K562 (cell line): ENCODE results near the gene PGPEP1. TPM values are rescaled to one million over a fixed set of nuclear protein-coding genes. Genes with fewer than 3 reads are reported as not detected.

Experiments used
- BRD9 ChIP-seq: fragments of 450-650 bp; IDR thresholded peaks from 2 replicates; pipeline ENCODE4 v1.6.1; 2018; ENCODE audit warnings: low read depth; ENCODE audit not compliant: partially characterized antibody
- CLOCK ChIP-seq: fragments of 250-450 bp; sonication (Bioruptor Pico); IDR thresholded peaks from 2 replicates; pipeline ENCODE4 v1.4.0; 2020; ENCODE audit warnings: mild to moderate bottlenecking, moderate library complexity, borderline replicate concordance
- E2F5 ChIP-seq: sonication (generic); formaldehyde crosslinking; IDR thresholded peaks from 2 replicates; pipeline ENCODE4 v1.8.0; 2022; ENCODE audit warnings: mild to moderate bottlenecking, missing genetic modification reagents
- HMG20A ChIP-seq: fragments of 450-650 bp; formaldehyde crosslinking; conservative IDR thresholded peaks from 2 replicates; pipeline ENCODE4 v1.4.0; 2020; ENCODE audit warnings: mild to moderate bottlenecking, mixed read lengths
- JUND ChIP-seq, 2 experiments: IDR thresholded peaks; 2 replicates in 1 of 2; 3 replicates in 1 of 2; pipeline ENCODE4 v1.6.1; 2011; ENCODE audit warnings: borderline replicate concordance in 2 of 2, low read depth in 2 of 2, low read length in 2 of 2, improper control_type of control experiment in 1 of 2, missing biosample characterization in 1 of 2, missing genetic modification characterization in 1 of 2, missing genetic modification reagents in 1 of 2
- NR4A1 ChIP-seq, 2 experiments: fragments of 250-450 bp in 1 of 2; fragments of 450-650 bp in 1 of 2; sonication (Bioruptor Pico) in 1 of 2; IDR thresholded peaks; 2 replicates each; pipeline versions ENCODE4 v1.4.0 to v1.6.1; 2016 to 2020; ENCODE audit warnings: mild to moderate bottlenecking in 2 of 2, missing compliant biosample characterization in 1 of 2, missing genetic modification characterization in 1 of 2, moderate library complexity in 1 of 2
- RB1 ChIP-seq: fragments of 450-650 bp; IDR thresholded peaks from 2 replicates; pipeline ENCODE4 v1.6.1; 2017; ENCODE audit warnings: low read depth, mild to moderate bottlenecking
- SRF ChIP-seq, 2 experiments: fragments of 250-450, 450-650 bp in 1 of 2; sonication (Bioruptor Pico) in 1 of 2; sonication (generic) in 1 of 2; formaldehyde crosslinking; IDR thresholded peaks; 2 replicates each; pipeline versions ENCODE4 v1.5.0 to v1.5.1; 2020 to 2022; ENCODE audit warnings: mild to moderate bottlenecking in 1 of 2, missing genetic modification reagents in 1 of 2
- TCFL5 ChIP-seq: fragments of 250-450 bp; sonication (Bioruptor Pico); conservative IDR thresholded peaks from 2 replicates; pipeline ENCODE4 v1.6.1; 2021; ENCODE audit warnings: mild to moderate bottlenecking, moderate library complexity, matching md5 sums
- TSHZ1 ChIP-seq: fragments of 250-450 bp; sonication (Bioruptor Pico); IDR thresholded peaks from 2 replicates; pipeline ENCODE4 v1.4.0; 2020; ENCODE audit warnings: mild to moderate bottlenecking, moderate library complexity
- ZBTB2 ChIP-seq: fragments of 450-650 bp; IDR thresholded peaks from 2 replicates; pipeline ENCODE4 v1.6.1; 2016; ENCODE audit warnings: antibody characterized with exemption
- ZNF24 ChIP-seq: fragments of 450-650 bp; IDR thresholded peaks from 2 replicates; pipeline ENCODE4 v1.6.1; 2016
- ZNF561 ChIP-seq: fragments of 450-650 bp; formaldehyde crosslinking; conservative IDR thresholded peaks from 2 replicates; pipeline ENCODE4 v1.4.0; 2020; ENCODE audit warnings: mild to moderate bottlenecking, moderate library complexity
- ZNF655 ChIP-seq: fragments of 250-450 bp; sonication (Bioruptor Pico); IDR thresholded peaks from 2 replicates; pipeline ENCODE4 v1.5.0; 2021
- ZNF740 ChIP-seq, 3 experiments: fragments of 200-800 bp in 1 of 3; sonication (Bioruptor generic) in 1 of 3; sonication (generic) in 1 of 3; formaldehyde crosslinking in 1 of 3; IDR thresholded peaks; 2 replicates each; pipeline versions ENCODE4 v1.6.1 to v1.8.0; 2016 to 2022; ENCODE audit warnings: mild to moderate bottlenecking in 2 of 3, missing compliant biosample characterization in 2 of 3, missing genetic modification characterization in 2 of 3, missing genetic modification reagents in 1 of 3
- polyA plus RNA-seq, 8 experiments: library from polyadenylated mRNA; depleted of rRNA in 4 of 8; stranded (reverse) in 5 of 8; unstranded in 3 of 8; fragments of >200 nt; fragmentation: Nextera tagmentation in 2 of 8; fragmentation: Illumina TruSeq in 1 of 8; extraction: Ambion mirVana in 2 of 8; extraction: Trizol in 1 of 8; gene quantifications; 2 replicates each; pipeline versions ENCODE4 v1.2.1 to v1.2.3, GENCODE V29; 2011 to 2014; ENCODE audit warnings: inconsistent platforms in 1 of 8, missing spikeins in 1 of 8
- total RNA-seq, 7 experiments: library from RNA; depleted of rRNA in 6 of 7; stranded (reverse); fragments of >200 nt in 6 of 7; fragmentation: Illumina TruSeq in 2 of 7; extraction: Trizol in 2 of 7; gene quantifications; 2 replicates each; pipeline versions ENCODE4 v1.2.1 to v1.2.3, GENCODE V29; 2011 to 2021; ENCODE audit warnings: low replicate concordance in 1 of 7

The PGPEP1 gene
- total and polyA plus RNA-seq, 9 of the 15 experiments (the other 6 are each of a cell fraction or from before 2014, with no cell fraction given) = 10.0 to 69.6 (median 33.5) TPM

GRCh38 chr19:18339723-18340122, 675 bp upstream of the PGPEP1 start (continued):
- no peak for TF ChIP-seq E2F5
- no peak for TF ChIP-seq ZNF561
- no peak for TF ChIP-seq BRD9
- TF ChIP-seq ZNF24 = no peak
- TF ChIP-seq SRF (CRISPR knock-in tag; IDR thresholded peaks at IDR 0.05) = peak in 1 of 2 experiments; percentile 38; a peak in 1 of 4 replicates
- no peak for TF ChIP-seq ZBTB2
- no peak for TF ChIP-seq TSHZ1 (CRISPR knock-in tag)
- TF ChIP-seq JUND (IDR thresholded peaks at IDR 0.05; ENCODE audit: borderline replicate concordance, low read depth, low read length) = peak; percentile 39
- TF ChIP-seq JUND (tag; IDR thresholded peaks at IDR 0.05; ENCODE audit: borderline replicate concordance, low read depth, low read length) = no peak; the same call in 2 of the 3 replicates
- no peak for TF ChIP-seq TCFL5
- no peak for TF ChIP-seq RB1
- TF ChIP-seq ZNF655 (CRISPR knock-in tag) = no peak
- TF ChIP-seq NR4A1 (CRISPR knock-in tag; IDR thresholded peaks at IDR 0.05) = no peak
- TF ChIP-seq NR4A1 (tag; IDR thresholded peaks at IDR 0.05) = no peak
- peak; percentile 51; the same call in 1 of the 2 replicates for TF ChIP-seq ZNF740 (CRISPR knock-in tag; IDR thresholded peaks at IDR 0.05)
- no peak for TF ChIP-seq ZNF740 (tag; IDR thresholded peaks at IDR 0.05)
- TF ChIP-seq CLOCK (CRISPR knock-in tag) = no peak
- no peak for TF ChIP-seq HMG20A (CRISPR knock-in tag)
